Retinal pigment epithelial cell (primary cell): Measurements from ENCODE around the gene SERP2.

ENCODE experiments used
- DNase-seq: peaks from one replicate; pipeline ENCODE4 v3.0.0-alpha.2; 2010; ENCODE audit warnings: low read depth
- H3K4me3 ChIP-seq: 2 replicates; pipeline ENCODE4 v1.5.1; 2011; ENCODE audit warnings: mild to moderate bottlenecking, low read length, control low read depth, moderate library complexity
- TF ChIP-seq, protein P1 (sequence below): conservative IDR thresholded peaks from 2 replicates; pipeline ENCODE4 v1.5.1; 2011; ENCODE audit warnings: low read depth, low read length, control low read depth, inconsistent platforms

Gene SERP2

DNA sequence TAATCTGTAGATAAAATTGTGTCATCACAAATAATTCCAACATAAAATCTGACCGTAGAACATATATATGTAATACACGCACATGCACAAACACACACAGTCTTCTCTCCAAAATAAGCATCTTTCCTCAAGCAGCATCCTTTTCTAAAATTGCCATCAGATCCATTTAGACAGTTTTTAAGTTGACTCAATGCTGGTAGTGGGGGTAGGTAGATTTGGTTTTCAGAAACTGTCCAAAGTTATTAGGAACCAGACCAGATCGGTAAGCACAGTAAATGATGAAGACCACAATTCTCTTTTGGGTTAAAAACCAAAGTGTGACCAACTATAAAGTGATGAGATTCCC lies 64.6 kb downstream of the SERP2 start:
- H3K4me3 ChIP-seq: no peak overlapping the region
- no peak for DNase-seq
- TF ChIP-seq, protein P1, sequence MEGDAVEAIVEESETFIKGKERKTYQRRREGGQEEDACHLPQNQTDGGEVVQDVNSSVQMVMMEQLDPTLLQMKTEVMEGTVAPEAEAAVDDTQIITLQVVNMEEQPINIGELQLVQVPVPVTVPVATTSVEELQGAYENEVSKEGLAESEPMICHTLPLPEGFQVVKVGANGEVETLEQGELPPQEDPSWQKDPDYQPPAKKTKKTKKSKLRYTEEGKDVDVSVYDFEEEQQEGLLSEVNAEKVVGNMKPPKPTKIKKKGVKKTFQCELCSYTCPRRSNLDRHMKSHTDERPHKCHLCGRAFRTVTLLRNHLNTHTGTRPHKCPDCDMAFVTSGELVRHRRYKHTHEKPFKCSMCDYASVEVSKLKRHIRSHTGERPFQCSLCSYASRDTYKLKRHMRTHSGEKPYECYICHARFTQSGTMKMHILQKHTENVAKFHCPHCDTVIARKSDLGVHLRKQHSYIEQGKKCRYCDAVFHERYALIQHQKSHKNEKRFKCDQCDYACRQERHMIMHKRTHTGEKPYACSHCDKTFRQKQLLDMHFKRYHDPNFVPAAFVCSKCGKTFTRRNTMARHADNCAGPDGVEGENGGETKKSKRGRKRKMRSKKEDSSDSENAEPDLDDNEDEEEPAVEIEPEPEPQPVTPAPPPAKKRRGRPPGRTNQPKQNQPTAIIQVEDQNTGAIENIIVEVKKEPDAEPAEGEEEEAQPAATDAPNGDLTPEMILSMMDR: no peak

GRCh38 chr13:44439452-44440024 lies 65.9 kb downstream of the SERP2 start:
- no peak overlapping the region for H3K4me3 ChIP-seq
- TF ChIP-seq, protein P1: no peak
- no peak for DNase-seq

DNA sequence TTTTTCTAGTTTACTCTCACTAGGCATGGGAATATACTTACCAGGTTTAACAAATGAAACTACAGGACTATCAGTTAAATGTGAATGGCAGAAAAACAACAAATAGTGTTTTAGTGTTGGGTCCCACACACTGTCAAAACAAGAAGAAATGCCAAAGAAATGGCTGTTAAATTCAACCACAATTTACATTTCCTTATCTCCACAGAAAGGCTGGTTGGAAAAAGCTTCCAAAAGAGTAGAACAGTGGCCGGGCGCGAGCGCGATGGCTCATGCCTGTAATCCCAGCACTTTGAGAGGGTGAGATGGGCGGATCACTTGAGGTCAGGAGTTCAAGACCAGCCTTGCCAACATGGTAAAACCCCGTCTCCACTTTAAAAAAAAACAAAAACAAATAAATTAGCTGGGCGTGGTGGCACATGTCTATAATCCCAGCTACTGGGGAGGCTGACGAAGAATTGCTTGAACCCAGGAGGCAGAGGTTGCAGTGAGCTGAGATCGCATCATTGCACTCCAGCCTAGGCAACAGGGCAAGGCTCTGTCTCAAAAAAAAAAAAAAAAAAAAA lies 66.5 kb downstream of the SERP2 start:
- no peak overlapping the region for H3K4me3 ChIP-seq
- TF ChIP-seq, protein P1: no peak
- no peak for DNase-seq
